Measurements from ENCODE around the gene LYST. TPM values are rescaled to one million over a fixed set of nuclear protein-coding genes. Genes with fewer than 3 reads are reported as not detected.

LYST gene
- total and polyA plus RNA-seq, 10 of the 15 experiments (the other 5 are each of a cell fraction or from before 2014, with no cell fraction given): 3.3 to 28.1 (median 5.6) TPM

DNA sequence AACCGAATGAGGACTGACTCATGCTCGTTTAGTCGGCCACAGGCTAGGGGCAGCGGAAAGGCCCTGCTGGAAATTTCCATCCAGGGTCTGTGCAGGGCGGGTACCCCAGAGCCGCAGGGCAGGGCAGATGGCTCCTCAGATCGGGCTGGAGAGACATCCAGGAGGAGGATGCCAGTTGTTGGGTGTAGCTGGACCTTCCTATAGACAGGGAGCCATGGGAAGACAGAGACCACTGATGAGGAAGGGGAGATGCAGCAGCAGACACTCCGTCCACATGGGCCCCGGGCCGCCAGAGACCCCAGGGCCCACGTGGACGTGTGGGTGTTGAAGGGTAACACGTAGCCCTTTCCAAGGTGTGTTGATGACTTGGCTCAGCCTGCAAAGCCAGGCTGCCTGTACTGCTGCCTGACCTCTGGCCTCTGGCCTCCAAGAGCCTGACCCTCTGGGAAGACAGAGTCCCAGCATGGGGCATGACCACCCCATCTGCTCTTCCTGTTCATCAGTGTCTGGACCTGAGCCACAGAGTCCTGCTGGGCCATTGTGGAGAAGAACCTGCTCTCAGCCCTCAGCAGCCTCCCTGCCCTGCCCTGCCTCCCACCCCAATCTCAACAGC, 221.9 kb downstream of the LYST start (continued):
- no peak for TF ChIP-seq BACH1 (IDR thresholded peaks at IDR 0.05; ENCODE audit: borderline replicate concordance)
- no peak for TF ChIP-seq YY1 (IDR thresholded peaks at IDR 0.05; ENCODE audit: low read depth, low read length)
- TF ChIP-seq RAD21 (IDR thresholded peaks at IDR 0.05; ENCODE audit: insufficient read depth, low read depth, low read length): no peak
- TF ChIP-seq TCF7 (IDR thresholded peaks at IDR 0.05; ENCODE audit: borderline replicate concordance): no peak

DNA sequence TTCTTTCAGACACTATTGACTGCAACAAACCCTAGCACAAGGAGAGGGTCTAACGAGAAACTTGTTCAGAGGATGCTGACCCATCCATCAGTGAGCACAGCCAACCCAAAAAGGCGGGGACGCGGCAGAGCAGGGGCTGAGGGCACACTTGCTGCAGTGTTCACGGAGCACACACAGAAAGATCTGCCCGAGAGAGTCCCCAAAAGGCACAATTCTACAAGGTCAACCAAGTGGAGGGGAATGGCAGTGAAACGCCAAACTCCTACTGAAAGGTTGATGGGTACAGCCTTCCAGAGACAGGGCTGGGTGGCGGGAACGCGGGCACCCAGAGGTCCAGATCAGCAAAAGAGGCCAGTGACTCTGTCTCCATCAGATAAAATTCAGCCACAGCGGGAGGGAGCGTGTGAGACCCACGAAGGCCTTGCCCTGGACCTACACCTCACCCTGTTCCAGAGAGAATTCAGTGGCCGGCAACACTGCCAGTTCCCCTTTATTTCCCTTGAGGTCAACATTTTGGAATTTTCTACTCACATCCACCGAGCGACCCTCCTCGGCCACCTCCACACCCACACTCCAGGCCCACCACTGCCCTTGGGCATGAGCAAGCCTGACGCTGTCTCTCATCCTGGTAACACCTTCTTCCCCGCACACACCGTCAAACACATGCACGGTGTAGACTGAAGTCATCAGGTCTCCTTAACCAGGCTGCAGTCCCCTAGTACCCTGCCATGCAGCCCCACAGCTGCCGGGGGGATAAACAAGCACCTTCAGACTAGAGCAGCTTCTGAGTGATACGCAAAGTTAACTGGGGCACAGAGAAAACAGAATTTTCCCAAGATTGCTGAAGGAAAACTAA, 222.6 kb downstream of the LYST start:
- intact Hi-C loops (cut with micrococcal nuclease; ENCODE audit: unreplicated experiment): no loop called here
- no peak for FAIRE-seq

More for the DNA sequence above, 222.6 kb downstream of the LYST start:
- Histone ChIP-seq H3K79me2 (ENCODE audit: control insufficient read depth, insufficient read depth, low read length) (no peaks in the 10 kb centered on the region), H3K36me3 (ENCODE audit: control insufficient read depth in 2 of 2, insufficient read depth in 2 of 2, low read length in 1 of 2) (no peaks in the 10 kb centered on the region), H3K9ac (ENCODE audit: control insufficient read depth, insufficient read depth, low read length) (no peak overlapping the region), H4K20me1 (ENCODE audit: control insufficient read depth, insufficient read depth) (no peaks in the 10 kb centered on the region), H3K4me2 (ENCODE audit: control insufficient read depth, insufficient read depth) (no peak overlapping the region), H3K9me3 (replicated peaks; ENCODE audit: control insufficient read depth, insufficient read depth, low read length) (no peaks in the 10 kb centered on the region), H2AFZ (ENCODE audit: control insufficient read depth, low read depth, low read length) (no peak overlapping the region), H3K4me1 (ENCODE audit: control insufficient read depth, insufficient read depth, low read length) (peaks cover 12% of the 10 kb centered on the region), H3K4me3 (no peak overlapping the region), H3K27ac (ENCODE audit: control insufficient read depth, insufficient read depth) (no peak overlapping the region), H3K27me3 (replicated peaks in 1 of 2; ENCODE audit: control insufficient read depth in 2 of 2, insufficient read depth in 2 of 2, low read length in 1 of 2) (peaks cover 1 to 9% of the 10 kb centered on the region in 2 experiments; a peak in 3 of 4 replicates)
- SMC1A ChIA-PET (ENCODE audit: uncharacterized antibody, unreplicated experiment): no interaction called here
- no TSS peak for BruUV-seq (replicated peaks)
- CTCF ChIA-PET: no interaction called here
- in situ Hi-C loops (cut with MboI): no loop called here
- RAD21 ChIA-PET (ENCODE audit: unreplicated experiment): no interaction called here
- 77% methylated on average over 23 of the region's 23 CpGs for WGBS (ENCODE audit: insufficient coverage, insufficient replicate concordance, low lambda C conversion rate, missing lambda C conversion rate)
- ATAC-seq: no peak
- POLR2A ChIA-PET: no interaction called here
- DNase-seq (ENCODE audit: low read depth, low spot score): no peak
- no peak for TF ChIP-seq KDM1A (IDR thresholded peaks at IDR 0.05; ENCODE audit: borderline replicate concordance)
- no peak for TF ChIP-seq BHLHE40 (IDR thresholded peaks at IDR 0.05; ENCODE audit: borderline replicate concordance in 1 of 2, low read depth in 2 of 2, low read length in 1 of 2)
- TF ChIP-seq MEF2A (IDR thresholded peaks at IDR 0.05; ENCODE audit: insufficient read depth, low read depth, low read length): no peak
- TF ChIP-seq, protein P1, sequence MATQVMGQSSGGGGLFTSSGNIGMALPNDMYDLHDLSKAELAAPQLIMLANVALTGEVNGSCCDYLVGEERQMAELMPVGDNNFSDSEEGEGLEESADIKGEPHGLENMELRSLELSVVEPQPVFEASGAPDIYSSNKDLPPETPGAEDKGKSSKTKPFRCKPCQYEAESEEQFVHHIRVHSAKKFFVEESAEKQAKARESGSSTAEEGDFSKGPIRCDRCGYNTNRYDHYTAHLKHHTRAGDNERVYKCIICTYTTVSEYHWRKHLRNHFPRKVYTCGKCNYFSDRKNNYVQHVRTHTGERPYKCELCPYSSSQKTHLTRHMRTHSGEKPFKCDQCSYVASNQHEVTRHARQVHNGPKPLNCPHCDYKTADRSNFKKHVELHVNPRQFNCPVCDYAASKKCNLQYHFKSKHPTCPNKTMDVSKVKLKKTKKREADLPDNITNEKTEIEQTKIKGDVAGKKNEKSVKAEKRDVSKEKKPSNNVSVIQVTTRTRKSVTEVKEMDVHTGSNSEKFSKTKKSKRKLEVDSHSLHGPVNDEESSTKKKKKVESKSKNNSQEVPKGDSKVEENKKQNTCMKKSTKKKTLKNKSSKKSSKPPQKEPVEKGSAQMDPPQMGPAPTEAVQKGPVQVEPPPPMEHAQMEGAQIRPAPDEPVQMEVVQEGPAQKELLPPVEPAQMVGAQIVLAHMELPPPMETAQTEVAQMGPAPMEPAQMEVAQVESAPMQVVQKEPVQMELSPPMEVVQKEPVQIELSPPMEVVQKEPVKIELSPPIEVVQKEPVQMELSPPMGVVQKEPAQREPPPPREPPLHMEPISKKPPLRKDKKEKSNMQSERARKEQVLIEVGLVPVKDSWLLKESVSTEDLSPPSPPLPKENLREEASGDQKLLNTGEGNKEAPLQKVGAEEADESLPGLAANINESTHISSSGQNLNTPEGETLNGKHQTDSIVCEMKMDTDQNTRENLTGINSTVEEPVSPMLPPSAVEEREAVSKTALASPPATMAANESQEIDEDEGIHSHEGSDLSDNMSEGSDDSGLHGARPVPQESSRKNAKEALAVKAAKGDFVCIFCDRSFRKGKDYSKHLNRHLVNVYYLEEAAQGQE (IDR thresholded peaks at IDR 0.05; ENCODE audit: low read depth, low read length): no peak
- TF ChIP-seq EED (IDR thresholded peaks at IDR 0.05; ENCODE audit: low read depth): no peak
- TF ChIP-seq ATF7 (IDR thresholded peaks at IDR 0.05; ENCODE audit: low read depth): no peak
- TF ChIP-seq SIN3A (IDR thresholded peaks at IDR 0.05; ENCODE audit: low read depth, low read length): no peak
- TF ChIP-seq RCOR1 (conservative IDR thresholded peaks at IDR 0.05; ENCODE audit: low read depth, low read length): no peak
- TF ChIP-seq RAD51 (IDR thresholded peaks at IDR 0.05): no peak
- TF ChIP-seq TCF7 (IDR thresholded peaks at IDR 0.05; ENCODE audit: borderline replicate concordance): no peak
- TF ChIP-seq BCL3 (IDR thresholded peaks at IDR 0.05; ENCODE audit: borderline replicate concordance, insufficient read depth, low read depth, low read length, poor library complexity, severe bottlenecking): no peak
- no peak for TF ChIP-seq NR2F1 (conservative IDR thresholded peaks at IDR 0.05)
- no peak for TF ChIP-seq JUNB (IDR thresholded peaks at IDR 0.05)
- no peak for TF ChIP-seq FOXK2 (IDR thresholded peaks at IDR 0.05)
- TF ChIP-seq POU2F2 (IDR thresholded peaks at IDR 0.05; ENCODE audit: borderline replicate concordance, low read depth, low read length): no peak
